DOHH2 (cell line): Measurements from ENCODE around the gene MBOAT1.

Experiments used
- H3F3A ChIP-seq: fragments of 200-600 bp; sonication (generic), shearing (Covaris generic); 2 replicates; pipeline ENCODE4 v1.6.0; 2016; ENCODE audit warnings: antibody characterized with exemption, mild to moderate bottlenecking; ENCODE audit not compliant: control insufficient read depth, insufficient read depth
- H3K27ac ChIP-seq: fragments of 200-600 bp; sonication (generic); 2 replicates; pipeline ENCODE4 v1.5.1; 2014; ENCODE audit warnings: low read depth, mild to moderate bottlenecking, low read length, moderate library complexity
- H3K27me3 ChIP-seq: fragments of 200-600 bp; sonication (generic); 2 replicates; pipeline ENCODE4 v1.6.1; 2014; ENCODE audit warnings: mild to moderate bottlenecking, low read length, mixed read lengths; ENCODE audit not compliant: control insufficient read depth
- H3K36me3 ChIP-seq: fragments of 200-600 bp; sonication (generic); 2 replicates; pipeline ENCODE4 v1.6.1; 2014; ENCODE audit warnings: mild to moderate bottlenecking, low read length, moderate library complexity, mixed read lengths; ENCODE audit not compliant: control insufficient read depth
- H3K4me1 ChIP-seq: fragments of 200-600 bp; sonication (generic); 2 replicates; pipeline ENCODE4 v1.6.1; 2014; ENCODE audit warnings: mild to moderate bottlenecking, low read length, mixed read lengths; ENCODE audit not compliant: control insufficient read depth
- H3K4me2 ChIP-seq: fragments of 200-600 bp; sonication (generic); 2 replicates; pipeline ENCODE4 v1.6.0; 2014; ENCODE audit warnings: mild to moderate bottlenecking, low read length, moderate library complexity
- H3K4me3 ChIP-seq: fragments of 200-600 bp; sonication (generic); 2 replicates; pipeline ENCODE4 v1.5.1; 2014; ENCODE audit warnings: mild to moderate bottlenecking, low read length, mixed read lengths
- H3K79me2 ChIP-seq: fragments of 200-600 bp; sonication (generic); 2 replicates; pipeline ENCODE4 v1.6.1; 2014; ENCODE audit warnings: mild to moderate bottlenecking, low read length, mixed read lengths; ENCODE audit not compliant: control insufficient read depth
- H3K9me2 ChIP-seq: fragments of 200-600 bp; sonication (generic); replicated peaks from 2 replicates; pipeline ENCODE4 v1.6.1; 2014; ENCODE audit warnings: mild to moderate bottlenecking, low read length, mixed read lengths; ENCODE audit not compliant: control insufficient read depth
- H3K9me3 ChIP-seq: fragments of 200-600 bp; sonication (generic); 2 replicates; pipeline ENCODE4 v1.6.1; 2014; ENCODE audit warnings: antibody characterized with exemption, low read length, mixed read lengths; ENCODE audit not compliant: control insufficient read depth, insufficient read depth
- H4K20me1 ChIP-seq: fragments of 200-600 bp; sonication (generic); 2 replicates; pipeline ENCODE4 v1.6.0; 2014; ENCODE audit warnings: low read depth, mild to moderate bottlenecking, antibody characterized with exemption, low read length, moderate library complexity; ENCODE audit not compliant: control insufficient read depth, insufficient read depth
- EZH2phosphoT487 ChIP-seq: fragments of 200-600 bp; sonication (generic); IDR thresholded peaks from 2 replicates; pipeline ENCODE4 v1.6.1; 2017; ENCODE audit warnings: borderline replicate concordance, mild to moderate bottlenecking, antibody characterized with exemption, low read length, moderate library complexity, mixed read lengths
- TF ChIP-seq, protein P1 (sequence below): fragments of 200-600 bp; sonication (generic); IDR thresholded peaks from one replicate; pipeline ENCODE4 v1.5.1; 2014; ENCODE audit warnings: antibody characterized with exemption, mild to moderate bottlenecking, low read depth, low read length; ENCODE audit not compliant: poor library complexity, severe bottlenecking

MBOAT1 gene

GRCh38 chr6:20084411-20084810 is 127.9 kb downstream of the MBOAT1 start:
- H3K9me2 ChIP-seq, result no peaks in the 10 kb centered on the region
- no peaks in the 10 kb centered on the region for H3F3A ChIP-seq
- H3K4me2 ChIP-seq, result no peak overlapping the region
- H3K9me3 ChIP-seq, result no peaks in the 10 kb centered on the region
- no peaks in the 10 kb centered on the region for H3K4me1 ChIP-seq
- H3K27me3 ChIP-seq, result no peaks in the 10 kb centered on the region
- TF ChIP-seq EZH2phosphoT487, result no peak
- TF ChIP-seq, protein P1, sequence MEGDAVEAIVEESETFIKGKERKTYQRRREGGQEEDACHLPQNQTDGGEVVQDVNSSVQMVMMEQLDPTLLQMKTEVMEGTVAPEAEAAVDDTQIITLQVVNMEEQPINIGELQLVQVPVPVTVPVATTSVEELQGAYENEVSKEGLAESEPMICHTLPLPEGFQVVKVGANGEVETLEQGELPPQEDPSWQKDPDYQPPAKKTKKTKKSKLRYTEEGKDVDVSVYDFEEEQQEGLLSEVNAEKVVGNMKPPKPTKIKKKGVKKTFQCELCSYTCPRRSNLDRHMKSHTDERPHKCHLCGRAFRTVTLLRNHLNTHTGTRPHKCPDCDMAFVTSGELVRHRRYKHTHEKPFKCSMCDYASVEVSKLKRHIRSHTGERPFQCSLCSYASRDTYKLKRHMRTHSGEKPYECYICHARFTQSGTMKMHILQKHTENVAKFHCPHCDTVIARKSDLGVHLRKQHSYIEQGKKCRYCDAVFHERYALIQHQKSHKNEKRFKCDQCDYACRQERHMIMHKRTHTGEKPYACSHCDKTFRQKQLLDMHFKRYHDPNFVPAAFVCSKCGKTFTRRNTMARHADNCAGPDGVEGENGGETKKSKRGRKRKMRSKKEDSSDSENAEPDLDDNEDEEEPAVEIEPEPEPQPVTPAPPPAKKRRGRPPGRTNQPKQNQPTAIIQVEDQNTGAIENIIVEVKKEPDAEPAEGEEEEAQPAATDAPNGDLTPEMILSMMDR, result no peak
- H3K79me2 ChIP-seq, result no peaks in the 10 kb centered on the region
- H3K27ac ChIP-seq, result no peak overlapping the region
- no peaks in the 10 kb centered on the region for H3K36me3 ChIP-seq
- no peak overlapping the region for H3K4me3 ChIP-seq
- no peaks in the 10 kb centered on the region for H4K20me1 ChIP-seq

GRCh38 chr6:20071998-20072397 is 140.3 kb downstream of the MBOAT1 start:
- no peaks in the 10 kb centered on the region for H3K79me2 ChIP-seq
- H3K36me3 ChIP-seq, result no peaks in the 10 kb centered on the region
- no peak overlapping the region for H3K27ac ChIP-seq
- no peaks in the 10 kb centered on the region for H4K20me1 ChIP-seq
- no peaks in the 10 kb centered on the region for H3K9me2 ChIP-seq
- H3K9me3 ChIP-seq, result no peaks in the 10 kb centered on the region
- H3K4me2 ChIP-seq, result no peak overlapping the region
- H3F3A ChIP-seq, result no peaks in the 10 kb centered on the region
- H3K4me1 ChIP-seq, result no peaks in the 10 kb centered on the region
- H3K27me3 ChIP-seq, result no peaks in the 10 kb centered on the region
- no peak for TF ChIP-seq EZH2phosphoT487
- TF ChIP-seq, protein P1, result no peak
- H3K4me3 ChIP-seq, result no peak overlapping the region

GRCh38 chr6:20070047-20070446 is 142.2 kb downstream of the MBOAT1 start:
- no peaks in the 10 kb centered on the region for H3K79me2 ChIP-seq
- H3K9me3 ChIP-seq, result no peaks in the 10 kb centered on the region
- no peak overlapping the region for H3K4me2 ChIP-seq
- no peaks in the 10 kb centered on the region for H3K4me1 ChIP-seq
- no peak overlapping the region for H3K27ac ChIP-seq
- no peaks in the 10 kb centered on the region for H3K9me2 ChIP-seq
- no peaks in the 10 kb centered on the region for H4K20me1 ChIP-seq
- no peak overlapping the region for H3K4me3 ChIP-seq
- no peaks in the 10 kb centered on the region for H3K27me3 ChIP-seq
- no peaks in the 10 kb centered on the region for H3K36me3 ChIP-seq
- no peaks in the 10 kb centered on the region for H3F3A ChIP-seq
- TF ChIP-seq, protein P1, result no peak
- TF ChIP-seq EZH2phosphoT487, result no peak
